BE2C (cell line): ENCODE results near the gene KLF15.

Experiments
- DNase-seq: peaks from one replicate; pipeline ENCODE4 v3.0.0-alpha.2; 2020
- H3K27me3 ChIP-seq: fragments of 250-450 bp; sonication (Bioruptor Pico); 2 replicates; pipeline ENCODE4 v1.5.1; 2020; ENCODE audit warnings: mild to moderate bottlenecking
- H3K36me3 ChIP-seq: fragments of 250-450 bp; sonication (Bioruptor Pico); 2 replicates; pipeline ENCODE4 v1.5.1; 2020; ENCODE audit warnings: mild to moderate bottlenecking
- H3K4me1 ChIP-seq: fragments of 250-450 bp; sonication (Bioruptor Pico); 2 replicates; pipeline ENCODE4 v1.5.1; 2020
- H3K4me3 ChIP-seq: 2 replicates; pipeline ENCODE4 v1.5.1; 2011; ENCODE audit warnings: low read depth, low read length
- H3K9me3 ChIP-seq: fragments of 250-450 bp; sonication (Bioruptor Pico); 2 replicates; pipeline ENCODE4 v1.5.1; 2020
- CTCF ChIP-seq: IDR thresholded peaks from 2 replicates; pipeline ENCODE4 v1.5.1; 2012; ENCODE audit warnings: mild to moderate bottlenecking, low read depth, low read length

KLF15 gene

GRCh38 chr3:126313166-126313565, 44.0 kb downstream of the KLF15 start:
- H3K27me3 ChIP-seq: no peaks in the 10 kb centered on the region
- no peak for TF ChIP-seq CTCF
- H3K4me3 ChIP-seq: no peak overlapping the region
- DNase-seq: no peak
- H3K36me3 ChIP-seq: no peaks in the 10 kb centered on the region
- no peaks in the 10 kb centered on the region for H3K4me1 ChIP-seq
- H3K9me3 ChIP-seq: no peaks in the 10 kb centered on the region

- DNase-seq: no peak
- H3K9me3 ChIP-seq: no peaks in the 10 kb centered on the region
- no peak overlapping the region for H3K4me3 ChIP-seq
- no peaks in the 10 kb centered on the region for H3K27me3 ChIP-seq
- TF ChIP-seq CTCF: no peak
- H3K36me3 ChIP-seq: no peaks in the 10 kb centered on the region
- no peaks in the 10 kb centered on the region for H3K4me1 ChIP-seq
Observed at GRCh38 chr3:126312341-126312740, 44.9 kb downstream of the KLF15 start.

GRCh38 chr3:126311338-126311978, 45.8 kb downstream of the KLF15 start:
- no peaks in the 10 kb centered on the region for H3K36me3 ChIP-seq
- H3K9me3 ChIP-seq: no peaks in the 10 kb centered on the region
- H3K4me3 ChIP-seq: no peak overlapping the region
- TF ChIP-seq CTCF: no peak
- H3K27me3 ChIP-seq: no peaks in the 10 kb centered on the region
- DNase-seq: no peak
- H3K4me1 ChIP-seq: no peaks in the 10 kb centered on the region

- H3K36me3 ChIP-seq: no peaks in the 10 kb centered on the region
- no peak for TF ChIP-seq CTCF
- H3K4me3 ChIP-seq: no peak overlapping the region
- no peaks in the 10 kb centered on the region for H3K27me3 ChIP-seq
- no peak for DNase-seq
- H3K4me1 ChIP-seq: no peaks in the 10 kb centered on the region
- no peaks in the 10 kb centered on the region for H3K9me3 ChIP-seq
Observed at GRCh38 chr3:126310816-126311215, 46.4 kb downstream of the KLF15 start.

GRCh38 chr3:126309861-126310655, 47.1 kb downstream of the KLF15 start:
- Histone ChIP-seq H3K9me3 (no peaks in the 10 kb centered on the region), H3K4me1 (no peaks in the 10 kb centered on the region), H3K4me3 (no peak overlapping the region), H3K36me3 (no peaks in the 10 kb centered on the region), H3K27me3 (no peaks in the 10 kb centered on the region)
- DNase-seq: no peak
- no peak for TF ChIP-seq CTCF

GRCh38 chr3:126309165-126309564, 48.0 kb downstream of the KLF15 start:
- Histone ChIP-seq H3K9me3 (no peaks in the 10 kb centered on the region), H3K36me3 (no peaks in the 10 kb centered on the region), H3K4me1 (no peaks in the 10 kb centered on the region), H3K4me3 (no peak overlapping the region), H3K27me3 (no peaks in the 10 kb centered on the region)
- TF ChIP-seq CTCF: no peak
- no peak for DNase-seq
